HG03354 (cell line): ENCODE data around the gene CCDC154.
"Not testable (repeated sequence)": the region's sequence is repeated elsewhere in the genome, so short reads cannot be mapped to it uniquely, and the experiment has no call there.

Experiments used
- ATAC-seq: cut with Tn5 transposase; IDR thresholded peaks from one replicate; pipeline ENCODE4 v1.9.1; 2021; ENCODE audit warnings: mild to moderate bottlenecking; ENCODE audit not compliant: unreplicated experiment, poor library complexity, severe bottlenecking

The CCDC154 gene

DNA sequence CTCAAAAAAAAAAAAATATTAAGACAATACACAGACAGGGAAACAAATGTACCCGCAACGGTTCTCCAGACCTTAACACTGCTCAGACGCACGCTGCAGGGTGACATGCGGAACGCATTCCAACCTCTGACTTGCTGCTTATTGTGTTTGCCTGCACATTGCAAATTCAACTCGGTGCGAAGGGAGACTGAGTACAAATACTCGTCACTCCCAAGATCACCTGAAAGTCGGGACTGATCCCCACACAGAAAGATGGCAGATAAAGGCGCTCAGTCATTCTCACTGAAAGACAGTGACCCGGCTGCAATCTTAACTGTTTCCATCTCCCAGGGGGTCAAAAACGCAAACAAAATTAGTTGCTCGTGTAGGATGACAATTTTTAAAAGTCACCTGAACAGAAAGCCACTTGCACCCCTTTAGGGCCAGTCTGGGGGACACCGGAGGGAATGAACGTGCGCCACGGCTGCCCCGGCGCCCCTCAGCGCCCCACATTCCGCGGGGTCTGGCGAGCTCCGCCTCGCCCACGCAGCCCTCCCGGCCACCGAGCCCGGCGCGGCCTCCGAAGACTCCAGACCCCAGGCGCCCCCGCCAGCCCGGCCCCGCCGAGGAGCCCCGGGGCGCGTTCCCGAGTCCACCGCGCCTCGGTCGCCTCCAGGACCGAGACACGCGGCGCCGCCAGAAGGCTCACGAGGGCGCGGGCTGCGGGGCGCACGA is 29.9 kb upstream of the CCDC154 start:
- peak; percentile 21 for ATAC-seq

DNA sequence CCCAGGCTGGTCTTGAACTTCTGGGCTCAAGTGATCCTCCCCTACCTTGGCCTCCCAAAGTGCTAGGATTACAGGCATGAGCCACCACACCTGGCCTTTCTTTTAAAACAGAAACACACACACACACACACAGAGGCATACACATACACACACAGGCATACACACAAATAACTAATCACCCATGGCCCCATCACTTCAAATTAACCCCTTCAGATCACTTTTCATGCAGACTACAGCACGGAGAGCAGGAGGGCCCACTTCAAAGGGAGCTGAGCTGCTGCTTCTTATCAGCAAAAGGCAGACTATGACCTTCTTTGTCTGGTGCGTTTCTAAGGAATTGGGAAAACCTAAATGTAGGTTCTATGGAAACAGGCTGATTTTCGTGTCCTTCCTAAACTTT is 28.6 kb upstream of the CCDC154 start:
- no peak for ATAC-seq

DNA sequence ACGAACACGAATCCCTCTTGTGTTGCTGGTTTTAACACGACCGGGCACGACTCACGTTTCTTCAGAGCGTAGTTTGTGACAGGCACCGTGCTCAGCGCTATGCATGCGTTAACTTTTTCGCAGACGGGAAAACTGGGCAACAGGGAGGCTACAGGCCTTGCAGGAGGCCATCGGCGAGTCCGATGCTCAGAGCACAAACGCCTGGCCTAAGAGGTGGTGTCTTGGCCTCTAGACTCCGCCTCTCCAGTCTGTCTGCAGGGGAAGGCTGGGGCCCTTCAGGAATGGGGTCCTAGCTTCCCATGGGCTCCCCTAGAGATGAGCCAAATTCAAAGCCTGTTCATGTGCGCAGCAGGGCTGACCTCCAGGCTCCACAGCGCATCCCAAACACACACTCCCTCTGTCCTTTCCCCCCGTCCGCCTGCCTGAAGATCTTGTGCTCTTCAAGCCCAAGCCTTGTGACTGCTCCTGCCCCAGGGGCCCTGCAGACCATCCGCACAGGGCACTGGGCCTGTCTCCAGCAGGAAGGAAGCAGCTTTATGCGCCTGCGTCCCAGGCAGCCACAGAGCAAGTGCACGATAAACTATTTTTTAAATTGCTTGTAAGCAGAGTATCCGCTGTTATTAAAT is 27.3 kb upstream of the CCDC154 start:
- no peak for ATAC-seq

DNA sequence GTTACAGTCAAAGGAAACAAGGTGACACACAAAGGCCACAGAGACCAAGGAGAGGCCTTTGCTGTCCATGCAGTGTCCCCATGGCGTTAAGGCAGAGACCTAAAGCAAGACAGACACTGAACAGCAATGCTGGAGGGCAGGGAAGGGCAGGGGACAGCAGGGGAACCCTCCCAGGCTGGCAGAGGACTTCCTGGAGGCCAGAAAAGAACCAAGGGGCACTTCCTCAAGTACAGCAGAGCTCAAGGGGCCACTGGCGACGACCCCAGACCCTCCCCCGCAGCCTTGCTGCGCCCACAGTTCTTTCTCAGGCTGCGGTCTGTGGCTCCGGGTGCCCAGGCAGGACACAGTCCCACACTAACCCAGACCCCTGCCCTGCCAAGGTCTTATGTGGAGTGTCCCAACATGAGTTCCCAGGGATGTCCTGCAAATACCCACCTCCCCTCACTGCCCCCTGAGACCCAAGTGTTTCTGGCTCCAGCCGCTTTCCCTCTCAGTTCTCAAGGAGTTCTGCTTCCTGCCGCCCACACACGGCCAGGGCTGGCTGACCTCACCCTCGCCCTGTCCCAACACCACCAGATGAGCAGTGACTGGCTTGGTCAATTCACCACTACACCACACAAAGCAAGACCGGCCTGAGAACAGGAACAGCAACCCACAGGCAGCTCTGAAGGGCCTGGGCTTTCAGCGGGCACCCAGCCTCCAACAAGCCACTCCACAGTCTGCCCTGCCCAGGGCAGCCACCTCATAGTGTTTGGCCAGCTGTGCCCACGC is 26.3 kb upstream of the CCDC154 start:
- ATAC-seq: no peak

DNA sequence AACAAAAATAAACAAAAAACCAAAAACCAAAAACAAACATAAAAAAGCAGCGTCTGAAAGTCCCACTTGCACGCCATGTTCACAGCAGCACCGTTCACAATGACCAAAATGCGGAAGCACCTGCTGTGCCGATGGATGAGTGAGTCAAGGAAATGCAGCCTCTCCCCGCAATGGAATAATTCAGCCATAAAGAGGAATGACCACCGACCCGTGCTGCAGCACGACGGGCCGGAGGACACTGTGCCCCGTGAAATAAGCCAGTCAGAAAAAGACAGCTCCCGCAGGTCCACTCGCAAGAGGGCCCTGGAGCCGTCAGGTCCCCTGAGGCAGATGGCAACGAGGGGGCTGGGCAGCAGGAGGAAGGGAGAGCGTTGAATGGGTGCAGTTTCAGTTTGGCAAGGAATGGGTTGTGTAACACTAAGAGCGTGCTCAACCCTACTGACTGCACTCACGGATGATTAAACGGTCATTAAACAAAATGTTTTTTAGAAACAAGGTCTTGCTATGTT is 25.4 kb upstream of the CCDC154 start:
- no peak for ATAC-seq

DNA sequence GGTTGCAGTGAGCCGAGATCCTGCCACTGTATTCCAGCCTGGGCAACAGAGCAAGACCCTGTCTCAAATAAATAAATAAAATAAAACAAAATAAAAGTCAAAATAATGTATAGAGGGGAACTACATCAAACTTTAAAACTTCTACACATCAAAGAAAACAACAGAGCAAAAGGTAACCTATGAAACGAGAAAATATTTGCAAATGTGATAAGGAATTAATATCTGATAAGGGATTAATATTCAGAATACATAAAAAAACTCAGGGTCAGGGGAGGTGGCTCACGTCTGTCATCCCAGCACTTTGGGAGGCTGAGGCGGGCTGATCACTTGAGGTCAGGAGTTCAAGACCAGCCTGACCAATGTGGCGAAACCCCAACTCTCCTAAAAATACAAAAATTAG is 24.8 kb upstream of the CCDC154 start:
- not testable (repeated sequence) for ATAC-seq

DNA sequence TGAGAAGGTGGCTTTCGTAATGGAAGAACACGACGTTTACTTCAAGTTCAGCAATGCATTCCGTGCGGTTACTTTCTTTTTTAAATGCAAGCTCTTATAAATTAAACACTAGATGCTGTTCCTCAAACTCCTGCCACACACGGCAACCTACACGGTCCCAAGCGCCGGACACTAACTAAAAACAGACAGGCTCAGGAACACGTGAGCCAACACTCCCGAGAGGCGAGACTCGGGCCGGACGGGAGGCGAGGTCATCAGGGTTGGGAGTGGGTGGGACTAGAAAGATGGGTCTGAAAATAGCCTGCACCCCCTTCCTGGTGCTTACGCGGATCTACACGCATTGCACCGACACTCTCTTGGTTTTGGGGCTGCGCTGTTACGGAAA is 24.1 kb upstream of the CCDC154 start:
- no peak for ATAC-seq

DNA sequence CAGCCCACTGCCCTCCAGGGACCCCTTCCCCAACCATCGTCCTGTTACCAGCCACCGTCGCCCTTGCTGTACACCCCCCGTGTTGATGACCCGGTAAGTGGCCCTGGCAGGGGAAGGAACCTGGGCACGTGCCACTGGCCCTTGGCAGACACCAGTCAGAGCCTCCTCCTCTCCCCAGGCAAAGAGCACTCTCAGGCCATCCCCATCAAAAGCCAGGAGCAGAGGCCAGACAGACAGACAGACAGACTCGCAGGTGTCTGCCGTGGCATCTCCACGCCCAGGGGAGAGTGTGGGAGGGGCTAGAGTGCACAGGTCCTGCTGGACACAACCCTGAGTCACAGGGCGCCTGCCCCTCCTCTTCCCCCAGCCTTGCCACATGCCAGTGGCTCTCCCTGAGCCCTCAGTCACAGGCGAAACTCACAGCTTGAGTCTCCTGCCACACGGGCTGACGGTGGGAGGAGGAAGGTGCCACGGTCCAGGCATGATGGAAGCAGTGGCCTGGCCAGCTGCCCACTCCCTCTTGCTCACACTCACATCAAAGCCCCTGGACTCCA is 22.7 kb upstream of the CCDC154 start:
- ATAC-seq: no peak

DNA sequence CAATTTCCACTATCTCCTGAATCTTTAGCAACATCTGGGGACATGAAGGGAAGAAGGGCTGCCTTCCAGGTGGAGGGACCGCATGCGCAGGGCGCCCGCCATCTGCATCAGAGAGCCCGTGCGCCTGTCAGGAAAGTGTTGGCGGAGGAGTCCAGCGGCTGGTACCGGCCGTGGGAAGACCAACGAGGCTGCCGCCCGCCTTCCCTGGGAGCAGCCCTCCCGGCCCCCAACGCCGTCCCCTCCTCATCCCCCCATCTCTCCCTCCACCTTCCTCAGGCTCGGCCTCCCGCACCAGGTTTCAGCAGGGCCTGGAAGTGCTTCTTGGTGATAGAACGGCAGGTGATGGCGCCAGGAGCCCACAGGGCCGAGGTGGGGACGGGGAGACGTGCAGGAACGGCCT is 21.7 kb upstream of the CCDC154 start:
- no peak for ATAC-seq

DNA sequence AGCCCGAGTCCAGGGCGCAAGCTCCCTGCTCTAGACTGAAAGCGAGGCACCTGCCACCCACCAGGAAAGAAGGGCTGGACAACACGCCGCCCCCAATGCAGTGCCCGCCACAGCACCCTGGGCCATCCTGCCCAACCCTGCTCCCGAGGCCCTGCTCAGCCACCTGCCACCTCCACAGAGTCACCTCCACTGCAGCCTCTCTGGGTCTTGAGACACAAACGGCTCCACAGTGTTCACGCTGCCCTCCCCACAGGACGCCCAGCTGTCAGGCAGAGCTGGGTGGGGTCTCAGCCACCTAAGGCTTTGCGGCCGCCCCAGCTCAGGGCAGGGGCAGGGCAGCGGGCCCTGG is 21.2 kb upstream of the CCDC154 start:
- no peak for ATAC-seq

DNA sequence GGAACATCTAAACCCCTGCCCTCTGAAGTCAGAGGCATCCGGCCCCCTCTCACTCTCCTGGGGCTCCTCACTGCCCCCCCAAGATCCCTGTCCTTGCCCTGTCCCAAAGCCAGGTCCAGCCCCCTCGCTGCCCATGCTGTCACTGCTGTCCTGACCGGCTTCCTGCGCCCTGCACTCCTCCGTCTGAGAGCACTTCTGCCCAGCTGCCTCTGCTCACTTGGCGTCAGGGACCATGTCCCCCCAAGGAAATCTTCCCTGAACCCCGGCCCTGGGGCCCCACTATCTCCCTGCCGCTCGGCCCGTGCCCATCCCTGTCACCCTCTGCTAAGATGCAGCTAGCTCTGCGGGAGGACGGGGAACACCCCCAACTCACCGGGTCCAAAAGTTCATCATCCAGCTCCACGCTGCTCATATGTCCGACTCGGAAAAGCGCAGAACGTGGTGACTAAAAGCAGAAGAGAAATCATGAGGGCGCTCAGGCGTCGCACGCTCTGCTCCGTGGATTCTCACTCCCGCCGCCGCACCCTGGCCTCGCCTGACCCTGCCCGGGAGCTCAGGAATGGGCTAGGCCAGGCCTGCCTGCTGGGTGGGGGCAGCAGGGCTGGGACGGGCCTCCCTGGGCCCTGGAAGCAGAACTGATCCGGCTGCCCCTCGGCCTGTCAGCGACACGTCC is 20.7 kb upstream of the CCDC154 start:
- no peak for ATAC-seq

DNA sequence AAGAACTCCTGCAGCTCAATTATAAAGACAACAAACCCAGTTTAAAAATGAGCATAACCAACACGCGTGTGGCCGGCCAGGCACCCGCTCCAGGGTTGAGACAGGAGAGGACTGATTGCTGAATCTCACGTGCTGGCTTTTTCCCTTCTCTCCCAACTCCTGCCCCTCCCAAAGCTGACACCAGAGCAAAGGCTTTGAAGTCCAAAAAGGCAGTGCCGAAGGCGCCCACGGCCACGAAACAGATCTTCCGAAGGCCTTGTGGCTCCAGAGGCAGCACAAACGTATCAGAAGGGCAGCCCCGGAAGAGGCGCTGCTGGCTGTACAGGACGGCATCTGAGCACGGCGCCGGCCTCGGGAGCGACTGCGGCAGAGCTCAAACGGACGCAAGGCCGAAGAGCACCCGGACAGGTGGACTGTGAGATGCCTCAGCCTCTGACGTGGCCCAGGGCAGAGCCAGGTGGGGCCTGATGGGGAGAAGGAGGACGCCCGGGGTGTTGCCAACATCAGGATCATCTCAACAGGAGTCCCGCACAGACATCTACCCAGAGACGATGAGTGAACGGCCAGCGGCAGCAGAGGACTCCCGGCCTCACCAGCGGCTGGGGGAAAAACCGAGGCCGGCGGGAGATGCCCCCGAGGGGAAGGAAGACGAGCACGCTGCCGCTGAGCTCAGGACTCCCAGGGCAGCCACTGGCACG is 20.0 kb upstream of the CCDC154 start:
- ATAC-seq: no peak

DNA sequence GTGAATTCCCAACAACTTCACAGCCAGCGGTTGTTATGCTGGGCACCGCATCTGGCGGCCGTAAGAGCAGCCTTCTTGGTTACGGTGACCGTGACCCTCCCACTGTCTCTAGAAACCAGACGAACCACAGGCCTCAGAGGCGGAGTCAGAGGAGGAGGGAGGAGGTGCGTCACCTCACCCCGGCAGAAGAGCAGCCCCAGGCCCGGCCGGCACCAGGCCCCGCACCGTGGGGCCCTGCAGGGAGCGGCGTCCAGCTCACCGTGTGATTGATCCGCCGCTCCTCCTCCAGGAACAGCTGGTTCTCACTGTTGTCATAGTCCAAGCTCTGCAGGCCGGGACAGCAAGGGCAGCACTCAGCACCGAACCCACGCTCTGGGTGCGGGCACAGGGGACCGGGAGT is 16.8 kb upstream of the CCDC154 start:
- ATAC-seq: no peak

DNA sequence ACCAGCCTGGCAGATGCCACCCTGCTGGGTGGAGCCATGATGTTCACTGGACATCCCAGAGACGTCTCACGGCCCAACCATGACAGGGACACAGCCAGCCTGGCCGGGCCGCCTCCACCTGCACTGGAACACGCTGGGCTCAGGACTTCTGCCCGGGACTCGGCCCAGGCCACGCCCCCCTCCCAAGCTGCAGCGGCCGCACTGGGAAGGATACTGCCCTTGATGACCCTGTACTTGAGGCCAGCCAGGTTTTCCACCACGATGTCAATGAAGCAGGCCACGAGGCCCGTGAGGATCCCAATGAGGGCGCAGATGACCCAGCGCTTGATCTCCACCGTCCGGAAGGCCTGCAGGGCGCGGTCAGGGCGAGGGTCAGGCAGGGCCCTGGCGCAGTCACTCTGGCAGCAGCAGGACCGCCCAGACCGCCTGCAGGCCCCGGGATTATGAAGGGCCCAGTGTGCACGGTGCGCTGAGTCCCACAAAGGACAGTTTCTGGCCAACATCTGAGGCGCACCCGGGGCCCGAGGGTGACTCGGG is 16.3 kb upstream of the CCDC154 start:
- ATAC-seq: no peak

DNA sequence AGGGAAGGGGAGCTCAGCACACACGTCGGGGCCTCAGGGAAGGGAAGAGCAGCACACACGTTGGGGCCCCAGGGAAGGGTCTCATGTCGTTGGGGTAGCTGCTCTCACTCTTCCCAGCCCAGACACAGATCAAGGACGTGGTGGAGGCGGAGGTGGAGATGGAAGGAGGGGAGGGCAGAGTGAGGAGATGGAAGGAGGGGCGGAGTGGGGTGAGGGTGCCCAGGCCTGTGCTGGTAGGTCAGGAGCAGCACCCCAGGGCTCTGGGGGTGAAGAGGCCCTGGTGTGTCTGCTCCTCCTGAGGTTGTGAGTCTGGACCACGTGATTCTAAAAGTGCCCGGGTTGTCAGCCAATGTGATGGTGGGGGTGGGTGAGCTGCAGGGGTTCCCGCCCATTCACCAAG is 15.6 kb upstream of the CCDC154 start:
- ATAC-seq: no peak

DNA sequence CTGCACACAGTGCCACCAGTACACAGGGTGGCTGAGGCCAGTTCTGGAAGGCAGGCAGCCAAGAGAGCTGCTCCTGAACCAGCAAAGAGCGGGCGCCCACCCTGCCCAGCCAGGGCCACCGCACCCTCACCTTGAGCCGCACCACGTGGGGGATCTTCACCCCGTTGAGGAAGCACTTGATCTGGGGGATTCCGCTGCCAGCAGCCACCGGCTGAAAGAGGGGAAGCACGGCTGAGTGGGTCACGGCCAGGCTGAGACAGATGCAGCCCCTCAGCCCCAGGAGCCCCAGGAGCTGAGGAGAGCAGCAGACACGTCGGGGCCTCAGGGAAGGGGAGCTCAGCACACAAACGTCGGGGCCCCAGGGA is 14.6 kb upstream of the CCDC154 start:
- ATAC-seq: no peak

DNA sequence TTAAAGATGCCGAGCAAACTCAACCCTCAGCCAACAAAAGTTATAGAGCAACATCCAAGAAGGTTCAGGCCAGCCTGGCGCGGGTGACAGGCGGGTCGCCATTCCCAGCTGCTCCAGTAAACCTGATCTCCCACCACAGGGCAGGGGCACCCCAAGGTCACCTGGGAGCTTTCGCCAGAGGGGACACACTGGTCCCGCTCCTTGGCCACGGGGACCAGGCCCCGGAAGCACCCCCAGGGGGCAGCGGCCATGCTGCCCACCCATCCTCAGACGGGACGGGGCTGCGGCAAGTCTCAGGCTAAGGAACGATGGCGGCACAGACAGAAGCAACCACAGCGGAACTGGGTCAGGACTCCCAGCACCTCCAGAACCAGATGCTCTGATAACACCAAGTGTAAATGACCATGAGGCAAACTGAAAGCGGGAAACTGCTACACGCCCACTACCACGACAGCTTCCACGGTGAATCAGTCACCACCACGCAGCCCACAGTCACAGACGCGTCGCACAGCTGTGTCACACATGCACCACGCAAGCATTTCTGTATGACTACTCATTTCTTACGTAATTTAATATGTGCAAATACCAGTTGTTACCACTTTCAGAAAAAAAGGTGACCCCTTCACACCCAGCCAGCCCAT is 14.1 kb upstream of the CCDC154 start:
- no peak for ATAC-seq

DNA sequence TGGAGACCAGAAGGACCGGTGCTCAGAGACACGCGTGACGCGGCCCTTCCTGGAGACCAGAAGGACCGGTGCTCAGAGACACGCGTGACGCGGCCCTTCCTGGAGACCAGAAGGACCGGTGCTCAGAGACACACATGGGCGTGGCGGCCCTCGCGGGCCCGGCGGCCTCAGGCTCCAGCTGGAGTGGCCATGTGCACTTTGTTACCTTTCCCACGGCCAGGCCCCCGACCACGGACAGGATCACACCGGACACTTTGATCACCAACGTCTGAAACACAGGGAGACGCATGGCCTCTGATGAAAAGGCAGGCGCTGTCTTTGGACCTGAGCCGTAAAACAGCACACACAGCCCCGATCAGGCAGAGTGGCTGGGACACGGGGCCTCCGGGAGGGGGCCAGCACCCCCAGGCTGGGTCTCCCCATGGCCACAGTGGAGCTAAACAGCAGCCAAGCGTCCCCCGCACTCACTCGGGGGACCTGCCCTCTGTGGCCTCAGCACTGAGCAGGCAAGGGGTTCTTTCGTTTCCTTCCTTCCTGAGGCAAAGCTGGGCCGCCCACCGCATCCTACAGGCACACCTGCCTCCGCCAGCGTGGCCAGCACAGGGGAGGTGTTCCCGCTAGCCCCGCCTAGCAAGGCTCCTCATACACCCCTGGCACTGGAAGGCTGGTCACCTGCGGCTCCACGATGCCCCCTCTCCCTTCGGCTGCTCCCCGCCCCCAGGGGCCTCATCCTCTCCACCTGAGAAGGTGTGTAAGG is 13.3 kb upstream of the CCDC154 start:
- no peak for ATAC-seq
